Glutamatergic neuron (in vitro differentiated cells): ENCODE measurements around the gene HTR1D. TPM values are rescaled to one million over a fixed set of nuclear protein-coding genes. Genes with fewer than 3 reads are reported as not detected.
"Not testable (repeated sequence)": the region's sequence is repeated elsewhere in the genome, so short reads cannot be mapped to it uniquely, and the experiment has no call there.

Source experiments
- DNase-seq: peaks from one replicate; pipeline ENCODE4 v3.0.0; 2022
- H3K27ac Mint-ChIP-seq: one replicate; pipeline ENCODE4 v1.8.0; 2020; ENCODE audit warnings: mild to moderate bottlenecking, mixed read lengths, inconsistent platforms; ENCODE audit not compliant: unreplicated experiment
- H3K27me3 Mint-ChIP-seq: one replicate; pipeline ENCODE4 v1.8.0; 2020; ENCODE audit warnings: mild to moderate bottlenecking, moderate library complexity, mixed read lengths, inconsistent platforms; ENCODE audit not compliant: unreplicated experiment
- H3K36me3 Mint-ChIP-seq: one replicate; pipeline ENCODE4 v1.8.0; 2020; ENCODE audit warnings: mild to moderate bottlenecking, mixed read lengths, inconsistent platforms; ENCODE audit not compliant: unreplicated experiment
- H3K4me1 Mint-ChIP-seq: one replicate; pipeline ENCODE4 v1.8.0; 2020; ENCODE audit warnings: mild to moderate bottlenecking, low read depth, mixed read lengths, inconsistent platforms; ENCODE audit not compliant: unreplicated experiment
- H3K4me3 Mint-ChIP-seq: one replicate; pipeline ENCODE4 v1.8.0; 2020; ENCODE audit warnings: mild to moderate bottlenecking, mixed read lengths, inconsistent platforms; ENCODE audit not compliant: unreplicated experiment
- H3K9me3 Mint-ChIP-seq: one replicate; pipeline ENCODE4 v1.8.0; 2020; ENCODE audit warnings: mild to moderate bottlenecking, moderate library complexity, mixed read lengths, inconsistent platforms; ENCODE audit not compliant: unreplicated experiment
- CTCF ChIP-seq: fragments of 200-600 bp; sonication (generic); IDR thresholded peaks from one replicate; pipeline ENCODE4 v1.5.0; 2021; ENCODE audit not compliant: partially characterized antibody, unreplicated experiment
- total RNA-seq: library from RNA; stranded (reverse); fragmentation: NEBNext Ultra II Directional; extraction: Animal tissue kit (Norgen Biotek cat#: 25700); gene quantifications from one replicate; pipeline ENCODE4 v1.2.1, GENCODE V29; 2021; ENCODE audit not compliant: unreplicated experiment

Gene HTR1D
- total RNA-seq, 1 donor from 2014 or later = 0.20 TPM

GRCh38 chr1:23210963-23211362, 6.3 kb downstream of the HTR1D start:
- Mint-ChIP-seq H3K4me1 (no peaks in the 10 kb centered on the region), H3K36me3 (no peaks in the 10 kb centered on the region), H3K9me3 (no peaks in the 10 kb centered on the region), H3K27ac (no peak overlapping the region), H3K27me3 (peaks cover 2% of the 10 kb centered on the region), H3K4me3 (no peak overlapping the region)
- no peak for TF ChIP-seq CTCF
- no peak for DNase-seq

- Mint-ChIP-seq H3K4me3 (no peak overlapping the region), H3K27ac (no peak overlapping the region), H3K4me1 (no peaks in the 10 kb centered on the region), H3K9me3 (no peaks in the 10 kb centered on the region), H3K27me3 (peaks cover 2% of the 10 kb centered on the region), H3K36me3 (no peaks in the 10 kb centered on the region)
- no peak for DNase-seq
- TF ChIP-seq CTCF = no peak
These were observed 6.9 kb downstream of the HTR1D start for GRCh38 chr1:23210351-23210785.

GRCh38 chr1:23209770-23210169, 7.5 kb downstream of the HTR1D start:
- DNase-seq = no peak
- Mint-ChIP-seq H3K27ac (no peak overlapping the region), H3K36me3 (no peaks in the 10 kb centered on the region), H3K9me3 (no peaks in the 10 kb centered on the region), H3K27me3 (peaks cover 1% of the 10 kb centered on the region), H3K4me3 (no peak overlapping the region), H3K4me1 (no peaks in the 10 kb centered on the region)
- TF ChIP-seq CTCF = no peak

GRCh38 chr1:23208527-23208926, 8.8 kb downstream of the HTR1D start:
- H3K27ac Mint-ChIP-seq = no peak overlapping the region
- H3K36me3 Mint-ChIP-seq = no peaks in the 10 kb centered on the region
- no peaks in the 10 kb centered on the region for H3K4me1 Mint-ChIP-seq
- no peak for TF ChIP-seq CTCF
- H3K9me3 Mint-ChIP-seq = no peaks in the 10 kb centered on the region
- no peak overlapping the region for H3K4me3 Mint-ChIP-seq
- no peak for DNase-seq
- no peaks in the 10 kb centered on the region for H3K27me3 Mint-ChIP-seq

GRCh38 chr1:23207733-23208132, 9.6 kb downstream of the HTR1D start:
- not testable (repeated sequence) for H3K4me1 Mint-ChIP-seq, H3K36me3 Mint-ChIP-seq, H3K27me3 Mint-ChIP-seq, H3K9me3 Mint-ChIP-seq, DNase-seq, H3K4me3 Mint-ChIP-seq, H3K27ac Mint-ChIP-seq
